ENCODE measurements around the gene HMGCS1. TPM values are rescaled to one million over a fixed set of nuclear protein-coding genes. Genes with fewer than 3 reads are reported as not detected.

HMGCS1 gene
- polyA plus RNA-seq, 3 donors: 6.0 to 10.9 (median 7.8) TPM

- no peaks in the 10 kb centered on the region for H3K9me3 ChIP-seq (replicated peaks in 1 of 2; ENCODE audit: control insufficient read depth in 1 of 2, insufficient read depth in 1 of 2, low read length in 2 of 2)
- no peak overlapping the region for H3K27ac ChIP-seq (ENCODE audit: low read depth in 1 of 2, low read length in 2 of 2)
- Mint-ChIP-seq H3K36me3 (peaks cover 20 to 26% of the 10 kb centered on the region in 2 donors), H3K27ac (no peak overlapping the region), H3K9me3 (no peaks in the 10 kb centered on the region), H3K4me3 (no peak overlapping the region), H3K4me1 (peaks cover 2% of the 10 kb centered on the region), H3K27me3 (ENCODE audit: low read depth in 3 of 3) (no peaks in the 10 kb centered on the region)
- peaks cover 5 to 28% of the 10 kb centered on the region in 2 donors for H3K36me3 ChIP-seq (replicated peaks in 1 of 2; ENCODE audit: control insufficient read depth in 1 of 2, insufficient read depth in 2 of 2, low read length in 2 of 2)
- H3K9ac ChIP-seq (ENCODE audit: insufficient read depth, low read length, poor library complexity, severe bottlenecking): no peak overlapping the region
- peaks cover 18% of the 10 kb centered on the region for H3K79me2 ChIP-seq (ENCODE audit: insufficient read depth, low read length)
- peaks cover 25% of the 10 kb centered on the region for H4K20me1 ChIP-seq (ENCODE audit: insufficient read depth, low read length)
- H3K4me2 ChIP-seq (replicated peaks; ENCODE audit: extremely low read depth, low read length, poor library complexity, severe bottlenecking): no peak overlapping the region
- 100% methylated on average over 4 of the region's 4 CpGs for WGBS (ENCODE audit: insufficient coverage)
- H2AFZ ChIP-seq (ENCODE audit: insufficient read depth, low read depth, low read length, poor library complexity, severe bottlenecking): no peak overlapping the region
- intact Hi-C loops (cut with micrococcal nuclease): loop anchor here in 1 of 2 donors (10.0 kb wide), 1 partner anchor 98 kb away; no protein-coding TSS in a partner anchor
- no peaks in the 10 kb centered on the region for H3K27me3 ChIP-seq (ENCODE audit: control insufficient read depth in 2 of 2, insufficient read depth in 2 of 2, low read length in 2 of 2)
- no peak overlapping the region for H3K4me3 ChIP-seq (replicated peaks in 1 of 3; ENCODE audit: low read depth in 2 of 3, low read length in 3 of 3)
- DNase-seq: no peak
- no peak for TF ChIP-seq CTCF (IDR thresholded peaks at IDR 0.05)
- no peaks in the 10 kb centered on the region for H3K4me1 ChIP-seq (ENCODE audit: control insufficient read depth in 1 of 2, insufficient read depth in 2 of 2, low read length in 2 of 2)
Observed at GRCh38 chr5:43303242-43303641, 10.0 kb downstream of the HMGCS1 start.

- no peak for DNase-seq
- Histone ChIP-seq H3K79me2 (ENCODE audit: insufficient read depth, low read length) (peaks cover 11% of the 10 kb centered on the region), H2AFZ (ENCODE audit: insufficient read depth, low read depth, low read length, poor library complexity, severe bottlenecking) (no peak overlapping the region), H3K4me3 (replicated peaks in 1 of 3; ENCODE audit: low read depth in 2 of 3, low read length in 3 of 3) (no peak overlapping the region), H3K4me2 (replicated peaks; ENCODE audit: extremely low read depth, low read length, poor library complexity, severe bottlenecking) (no peak overlapping the region), H4K20me1 (ENCODE audit: insufficient read depth, low read length) (peaks cover 25% of the 10 kb centered on the region), H3K27ac (ENCODE audit: low read depth in 1 of 2, low read length in 2 of 2) (no peak overlapping the region), H3K9ac (ENCODE audit: insufficient read depth, low read length, poor library complexity, severe bottlenecking) (no peak overlapping the region), H3K27me3 (ENCODE audit: control insufficient read depth in 2 of 2, insufficient read depth in 2 of 2, low read length in 2 of 2) (no peaks in the 10 kb centered on the region), H3K36me3 (replicated peaks in 1 of 2; ENCODE audit: control insufficient read depth in 1 of 2, insufficient read depth in 2 of 2, low read length in 2 of 2) (peaks cover 9 to 35% of the 10 kb centered on the region in 2 donors), H3K4me1 (ENCODE audit: control insufficient read depth in 1 of 2, insufficient read depth in 2 of 2, low read length in 2 of 2) (no peaks in the 10 kb centered on the region), H3K9me3 (replicated peaks in 1 of 2; ENCODE audit: control insufficient read depth in 1 of 2, insufficient read depth in 1 of 2, low read length in 2 of 2) (no peaks in the 10 kb centered on the region)
- Mint-ChIP-seq H3K9me3 (no peaks in the 10 kb centered on the region), H3K4me1 (peaks cover 2% of the 10 kb centered on the region), H3K27me3 (ENCODE audit: low read depth in 3 of 3) (no peaks in the 10 kb centered on the region), H3K4me3 (no peak overlapping the region), H3K27ac (no peak overlapping the region), H3K36me3 (peaks cover 25 to 34% of the 10 kb centered on the region in 2 donors)
- intact Hi-C loops (cut with micrococcal nuclease): loop anchor here in 1 of 2 donors (10.0 kb wide), 1 partner anchor 98 kb away; no protein-coding TSS in a partner anchor
- WGBS (ENCODE audit: insufficient coverage): no CpG with 5 or more reads among the region's 3 CpGs
- TF ChIP-seq CTCF (IDR thresholded peaks at IDR 0.05): no peak
Observed at GRCh38 chr5:43302481-43302880, 10.7 kb downstream of the HMGCS1 start.

Data from CD14-positive monocyte (primary cell).